Prostate gland (tissue), 2 donors: ENCODE data around the gene MXD3.

Experiments used
- CTCF ChIP-seq, 4 experiments: fragments of 200-600 bp in 2 of 4; fragments of 450-650 bp in 2 of 4; sonication (generic) in 2 of 4; IDR thresholded peaks; 1 replicate in 3 of 4; 2 replicates in 1 of 4; pipeline ENCODE4 v1.5.1; 2016 to 2019; ENCODE audit warnings: antibody characterized with exemption in 4 of 4, mild to moderate bottlenecking in 2 of 4, moderate library complexity in 2 of 4
- POLR2AphosphoS5 ChIP-seq: sonication (generic); formaldehyde crosslinking; IDR thresholded peaks from one replicate; pipeline ENCODE4 v1.6.1; 2017; ENCODE audit warnings: antibody characterized with exemption

- TF ChIP-seq POLR2AphosphoS5 = no peak
- no peak for TF ChIP-seq CTCF (IDR thresholded peaks at IDR 0.05)
Measured at GRCh38 chr5:177338251-177339106, 26.8 kb upstream of the MXD3 start.
